Activated CD4-positive, alpha-beta T cell treated with anti-CD3 and anti-CD28 coated beads for 24 hours (primary cell): ENCODE measurements around the gene LAMTOR2.
A peak's percentile ranks its signal among the peaks of the same experiment; 100 is the strongest.

ENCODE experiments used
- DNase-seq, 2 donors: peaks; one replicate each; pipeline ENCODE4 v3.0.0-alpha.2; 2020; ENCODE audit warnings: low read depth in 2 of 2

LAMTOR2 gene

GRCh38 chr1:156076609-156077429 is 22.2 kb downstream of the LAMTOR2 start:
- no peak for DNase-seq

- no peak for DNase-seq
Measured at GRCh38 chr1:156077430-156077760, 22.8 kb downstream of the LAMTOR2 start.

GRCh38 chr1:156078728-156079127 is 24.1 kb downstream of the LAMTOR2 start:
- DNase-seq, result no peak

GRCh38 chr1:156079762-156080161 is 25.2 kb downstream of the LAMTOR2 start:
- DNase-seq, result no peak

GRCh38 chr1:156080241-156080862 is 25.8 kb downstream of the LAMTOR2 start:
- no peak for DNase-seq

GRCh38 chr1:156080863-156081179 is 26.2 kb downstream of the LAMTOR2 start:
- no peak for DNase-seq

GRCh38 chr1:156081180-156081916 is 26.8 kb downstream of the LAMTOR2 start:
- no peak for DNase-seq

- DNase-seq, result no peak
Measured at GRCh38 chr1:156081917-156082308, 27.3 kb downstream of the LAMTOR2 start.

GRCh38 chr1:156082309-156083091 is 27.9 kb downstream of the LAMTOR2 start, which contains the start of gene MEX3A:
MEX3A (minus strand) TSS chr1:156082465; CDS start chr1:156081998, 467 bp downstream.
- peak in 1 of 2 donors; percentile 53 for DNase-seq

- no peak for DNase-seq
Measured at GRCh38 chr1:156083800-156084790, 29.5 kb downstream of the LAMTOR2 start.

- DNase-seq, result no peak
Measured at GRCh38 chr1:156086256-156086662, 31.7 kb downstream of the LAMTOR2 start.

GRCh38 chr1:156089704-156090103 is 35.1 kb downstream of the LAMTOR2 start:
- DNase-seq, result no peak

GRCh38 chr1:156090138-156090839 is 35.7 kb downstream of the LAMTOR2 start:
- DNase-seq, result no peak

- peak; percentile 87 to 90 for DNase-seq
Measured at GRCh38 chr1:156090840-156091188, 36.2 kb downstream of the LAMTOR2 start.

- no peak for DNase-seq
Measured at GRCh38 chr1:156091610-156092009, 37.0 kb downstream of the LAMTOR2 start.

- DNase-seq, result no peak
Measured at GRCh38 chr1:156095906-156096508, 41.4 kb downstream of the LAMTOR2 start.

GRCh38 chr1:156096640-156097391 is 42.2 kb downstream of the LAMTOR2 start:
- DNase-seq, result peak; percentile 83 to 87

GRCh38 chr1:156097499-156098178 is 43.1 kb downstream of the LAMTOR2 start:
- DNase-seq, result no peak
